ENCODE results near the gene SYT8.
A peak's percentile ranks its signal among the peaks of the same experiment; 100 is the strongest.

Gene SYT8

GRCh38 chr11:1863352-1864216 lies 28.8 kb downstream of the SYT8 start:
- peaks cover 34% of the 10 kb centered on the region for H3K4me1 Mint-ChIP-seq (ENCODE audit: low read depth)
- peak overlapping the region; percentile 66 for H3K27ac Mint-ChIP-seq
- no peak for DNase-seq
- H3K36me3 Mint-ChIP-seq (ENCODE audit: low read depth), result peaks cover 13% of the 10 kb centered on the region
- no peaks in the 10 kb centered on the region for H3K27me3 Mint-ChIP-seq
- H3K9me3 Mint-ChIP-seq, result no peaks in the 10 kb centered on the region
- H3K4me3 Mint-ChIP-seq, result no peak overlapping the region

- DNase-seq, result no peak
- peaks cover 36% of the 10 kb centered on the region for H3K4me1 Mint-ChIP-seq (ENCODE audit: low read depth)
- H3K9me3 Mint-ChIP-seq, result no peaks in the 10 kb centered on the region
- H3K27ac Mint-ChIP-seq, result no peak overlapping the region
- H3K27me3 Mint-ChIP-seq, result no peaks in the 10 kb centered on the region
- peaks cover 13% of the 10 kb centered on the region for H3K36me3 Mint-ChIP-seq (ENCODE audit: low read depth)
- no peak overlapping the region for H3K4me3 Mint-ChIP-seq
Observed at GRCh38 chr11:1864231-1864630, 29.4 kb downstream of the SYT8 start.

GRCh38 chr11:1864831-1865665 lies 30.3 kb downstream of the SYT8 start:
- no peaks in the 10 kb centered on the region for H3K9me3 Mint-ChIP-seq
- H3K4me3 Mint-ChIP-seq, result no peak overlapping the region
- peak overlapping the region; percentile 41 for H3K27ac Mint-ChIP-seq
- H3K27me3 Mint-ChIP-seq, result no peaks in the 10 kb centered on the region
- peaks cover 11% of the 10 kb centered on the region for H3K36me3 Mint-ChIP-seq (ENCODE audit: low read depth)
- peaks cover 42% of the 10 kb centered on the region for H3K4me1 Mint-ChIP-seq (ENCODE audit: low read depth)
- no peak for DNase-seq

- peaks cover 54% of the 10 kb centered on the region for H3K4me1 Mint-ChIP-seq (ENCODE audit: low read depth)
- no peak overlapping the region for H3K27ac Mint-ChIP-seq
- no peak for DNase-seq
- H3K9me3 Mint-ChIP-seq, result no peaks in the 10 kb centered on the region
- H3K27me3 Mint-ChIP-seq, result no peaks in the 10 kb centered on the region
- no peak overlapping the region for H3K4me3 Mint-ChIP-seq
- peaks cover 11% of the 10 kb centered on the region for H3K36me3 Mint-ChIP-seq (ENCODE audit: low read depth)
Observed at GRCh38 chr11:1866226-1866625, 31.4 kb downstream of the SYT8 start.

GRCh38 chr11:1866776-1867175 lies 32.0 kb downstream of the SYT8 start:
- Mint-ChIP-seq H3K4me3 (no peak overlapping the region), H3K9me3 (no peaks in the 10 kb centered on the region), H3K36me3 (ENCODE audit: low read depth) (peaks cover 11% of the 10 kb centered on the region), H3K4me1 (ENCODE audit: low read depth) (peaks cover 58% of the 10 kb centered on the region), H3K27me3 (no peaks in the 10 kb centered on the region), H3K27ac (no peak overlapping the region)
- no peak for DNase-seq

- DNase-seq, result no peak
- Mint-ChIP-seq H3K27ac (no peak overlapping the region), H3K4me3 (no peak overlapping the region), H3K4me1 (ENCODE audit: low read depth) (peaks cover 64% of the 10 kb centered on the region), H3K9me3 (no peaks in the 10 kb centered on the region), H3K36me3 (ENCODE audit: low read depth) (peaks cover 11% of the 10 kb centered on the region), H3K27me3 (no peaks in the 10 kb centered on the region)
Observed at GRCh38 chr11:1867381-1867780, 32.6 kb downstream of the SYT8 start.

GRCh38 chr11:1868056-1868635 lies 33.4 kb downstream of the SYT8 start:
- no peak for DNase-seq
- H3K27me3 Mint-ChIP-seq, result no peaks in the 10 kb centered on the region
- H3K4me3 Mint-ChIP-seq, result no peak overlapping the region
- H3K9me3 Mint-ChIP-seq, result no peaks in the 10 kb centered on the region
- peaks cover 8% of the 10 kb centered on the region for H3K36me3 Mint-ChIP-seq (ENCODE audit: low read depth)
- H3K27ac Mint-ChIP-seq, result no peak overlapping the region
- peaks cover 69% of the 10 kb centered on the region for H3K4me1 Mint-ChIP-seq (ENCODE audit: low read depth)

GRCh38 chr11:1868636-1869291 lies 34.0 kb downstream of the SYT8 start:
- Mint-ChIP-seq H3K4me3 (no peak overlapping the region), H3K36me3 (ENCODE audit: low read depth) (peaks cover 4% of the 10 kb centered on the region), H3K27ac (peak overlapping the region; percentile 34), H3K9me3 (no peaks in the 10 kb centered on the region), H3K4me1 (ENCODE audit: low read depth) (peaks cover 71% of the 10 kb centered on the region), H3K27me3 (no peaks in the 10 kb centered on the region)
- no peak for DNase-seq

GRCh38 chr11:1869427-1870325 lies 34.9 kb downstream of the SYT8 start:
- Mint-ChIP-seq H3K9me3 (no peaks in the 10 kb centered on the region), H3K4me1 (ENCODE audit: low read depth) (peaks cover 65% of the 10 kb centered on the region), H3K36me3 (ENCODE audit: low read depth) (peaks cover 4% of the 10 kb centered on the region)

GRCh38 chr11:1870326-1870696 lies 35.5 kb downstream of the SYT8 start:
- Mint-ChIP-seq H3K4me1 (ENCODE audit: low read depth) (peaks cover 64% of the 10 kb centered on the region), H3K36me3 (ENCODE audit: low read depth) (peaks cover 5% of the 10 kb centered on the region), H3K4me3 (peak overlapping the region; percentile 45)

More at GRCh38 chr11:1869427-1870325, 34.9 kb downstream of the SYT8 start:
- peak overlapping the region; percentile 34 for H3K27ac Mint-ChIP-seq
- no peaks in the 10 kb centered on the region for H3K27me3 Mint-ChIP-seq
- no peak overlapping the region for H3K4me3 Mint-ChIP-seq
- no peak for DNase-seq

GRCh38 chr11:1870721-1871466 lies 36.1 kb downstream of the SYT8 start:
- Mint-ChIP-seq H3K27ac (peak overlapping the region; percentile 85), H3K36me3 (ENCODE audit: low read depth) (peaks cover 2% of the 10 kb centered on the region), H3K27me3 (no peaks in the 10 kb centered on the region), H3K9me3 (no peaks in the 10 kb centered on the region), H3K4me3 (peak overlapping the region; percentile 45), H3K4me1 (ENCODE audit: low read depth) (peaks cover 60% of the 10 kb centered on the region)
- peak; percentile 65 for DNase-seq

More at GRCh38 chr11:1870326-1870696, 35.5 kb downstream of the SYT8 start:
- Mint-ChIP-seq H3K27me3 (no peaks in the 10 kb centered on the region), H3K27ac (peak overlapping the region; percentile 85), H3K9me3 (no peaks in the 10 kb centered on the region)
- no peak for DNase-seq

- Mint-ChIP-seq H3K4me1 (ENCODE audit: low read depth) (peaks cover 60% of the 10 kb centered on the region), H3K27ac (peak overlapping the region; percentile 85), H3K36me3 (ENCODE audit: low read depth) (peaks cover 2% of the 10 kb centered on the region), H3K27me3 (no peaks in the 10 kb centered on the region), H3K9me3 (no peaks in the 10 kb centered on the region), H3K4me3 (no peak overlapping the region)
- no peak for DNase-seq
Observed at GRCh38 chr11:1871531-1871930, 36.7 kb downstream of the SYT8 start.

Measured in activated T-cell treated with anti-CD3 and anti-CD28 coated beads, Interleukin-2, amount 50 U/mL, for 24 hours (primary cell).